DOHH2 (cell line): ENCODE measurements around the gene PHF21B.

ENCODE experiments used
- EZH2phosphoT487 ChIP-seq: fragments of 200-600 bp; sonication (generic); IDR thresholded peaks from 2 replicates; pipeline ENCODE4 v1.6.1; 2017; ENCODE audit warnings: borderline replicate concordance, mild to moderate bottlenecking, antibody characterized with exemption, low read length, moderate library complexity, mixed read lengths
- TF ChIP-seq, protein P1 (sequence below): fragments of 200-600 bp; sonication (generic); IDR thresholded peaks from one replicate; pipeline ENCODE4 v1.5.1; 2014; ENCODE audit warnings: antibody characterized with exemption, mild to moderate bottlenecking, low read depth, low read length; ENCODE audit not compliant: poor library complexity, severe bottlenecking

- TF ChIP-seq, protein P1, sequence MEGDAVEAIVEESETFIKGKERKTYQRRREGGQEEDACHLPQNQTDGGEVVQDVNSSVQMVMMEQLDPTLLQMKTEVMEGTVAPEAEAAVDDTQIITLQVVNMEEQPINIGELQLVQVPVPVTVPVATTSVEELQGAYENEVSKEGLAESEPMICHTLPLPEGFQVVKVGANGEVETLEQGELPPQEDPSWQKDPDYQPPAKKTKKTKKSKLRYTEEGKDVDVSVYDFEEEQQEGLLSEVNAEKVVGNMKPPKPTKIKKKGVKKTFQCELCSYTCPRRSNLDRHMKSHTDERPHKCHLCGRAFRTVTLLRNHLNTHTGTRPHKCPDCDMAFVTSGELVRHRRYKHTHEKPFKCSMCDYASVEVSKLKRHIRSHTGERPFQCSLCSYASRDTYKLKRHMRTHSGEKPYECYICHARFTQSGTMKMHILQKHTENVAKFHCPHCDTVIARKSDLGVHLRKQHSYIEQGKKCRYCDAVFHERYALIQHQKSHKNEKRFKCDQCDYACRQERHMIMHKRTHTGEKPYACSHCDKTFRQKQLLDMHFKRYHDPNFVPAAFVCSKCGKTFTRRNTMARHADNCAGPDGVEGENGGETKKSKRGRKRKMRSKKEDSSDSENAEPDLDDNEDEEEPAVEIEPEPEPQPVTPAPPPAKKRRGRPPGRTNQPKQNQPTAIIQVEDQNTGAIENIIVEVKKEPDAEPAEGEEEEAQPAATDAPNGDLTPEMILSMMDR: no peak
- TF ChIP-seq EZH2phosphoT487: no peak
These were observed 85.7 kb downstream of the PHF21B start for GRCh38 chr22:44924098-44924497.
